ENCODE results near the gene ZDHHC11.
"Not testable (repeated sequence)": the region's sequence is repeated elsewhere in the genome, so short reads cannot be mapped to it uniquely, and the experiment has no call there.

ZDHHC11 gene

GRCh38 chr5:774304-774703 is 76.5 kb downstream of the ZDHHC11 start:
- not testable (repeated sequence) for DNase-seq

- DNase-seq: no peak
Observed at GRCh38 chr5:773517-774264, 77.1 kb downstream of the ZDHHC11 start.

GRCh38 chr5:772931-773330 is 77.9 kb downstream of the ZDHHC11 start:
- not testable (repeated sequence) for DNase-seq

GRCh38 chr5:772547-772890 is 78.3 kb downstream of the ZDHHC11 start:
- not testable (repeated sequence) for DNase-seq

GRCh38 chr5:771841-772546 is 78.8 kb downstream of the ZDHHC11 start:
- DNase-seq: not testable (repeated sequence)

- not testable (repeated sequence) for DNase-seq
Observed at GRCh38 chr5:771087-771781, 79.6 kb downstream of the ZDHHC11 start.

- not testable (repeated sequence) for DNase-seq
Observed at GRCh38 chr5:770585-770984, 80.2 kb downstream of the ZDHHC11 start.

- not testable (repeated sequence) for DNase-seq
Observed at GRCh38 chr5:769485-770145, 81.2 kb downstream of the ZDHHC11 start.

- no peak for DNase-seq
Observed at GRCh38 chr5:766666-767431, 83.9 kb downstream of the ZDHHC11 start.

- DNase-seq: no peak
Observed at GRCh38 chr5:765948-766631, 84.7 kb downstream of the ZDHHC11 start.

GRCh38 chr5:763998-764781 is 86.6 kb downstream of the ZDHHC11 start:
- DNase-seq: no peak

GRCh38 chr5:763397-763796 is 87.4 kb downstream of the ZDHHC11 start:
- DNase-seq: no peak

- not testable (repeated sequence) for DNase-seq
Observed at GRCh38 chr5:762996-763395, 87.8 kb downstream of the ZDHHC11 start.

- DNase-seq: no peak
Observed at GRCh38 chr5:761854-762710, 88.7 kb downstream of the ZDHHC11 start.

- DNase-seq: no peak
Observed at GRCh38 chr5:761059-761771, 89.6 kb downstream of the ZDHHC11 start.

GRCh38 chr5:760363-761058 is 90.3 kb downstream of the ZDHHC11 start:
- no peak for DNase-seq

- DNase-seq: no peak
Observed at GRCh38 chr5:759781-760362, 90.9 kb downstream of the ZDHHC11 start.

- DNase-seq: peak; percentile 41
Observed at GRCh38 chr5:759111-759751, 91.6 kb downstream of the ZDHHC11 start.
